Effector memory CD4-positive, alpha-beta T cell (primary cell): ENCODE measurements around the gene PRPSAP1.

Experiments
- DNase-seq, 3 donors: peaks; one replicate each; pipeline ENCODE4 v3.0.0-alpha.2; 2020
- H3K27ac ChIP-seq: 2 replicates; pipeline ENCODE4 v1.7.0; 2013; ENCODE audit warnings: mild to moderate bottlenecking, low read length, moderate library complexity; ENCODE audit not compliant: insufficient read depth, poor library complexity, severe bottlenecking
- H3K27me3 ChIP-seq: replicated peaks from 2 replicates; pipeline ENCODE4 v1.7.0; 2013; ENCODE audit warnings: mild to moderate bottlenecking, low read length; ENCODE audit not compliant: insufficient read depth, control insufficient read depth, poor library complexity, severe bottlenecking
- H3K36me3 ChIP-seq: 2 replicates; pipeline ENCODE4 v1.7.0; 2013; ENCODE audit warnings: mild to moderate bottlenecking, low read length, moderate library complexity; ENCODE audit not compliant: control insufficient read depth, insufficient read depth
- H3K4me1 ChIP-seq: 2 replicates; pipeline ENCODE4 v1.7.0; 2013; ENCODE audit warnings: low read length, mild to moderate bottlenecking; ENCODE audit not compliant: control insufficient read depth, insufficient read depth, poor library complexity, severe bottlenecking
- H3K4me3 ChIP-seq: 2 replicates; pipeline ENCODE4 v1.7.0; 2013; ENCODE audit warnings: low read length, low read depth, mild to moderate bottlenecking; ENCODE audit not compliant: insufficient read depth, poor library complexity, severe bottlenecking
- H3K9me3 ChIP-seq: 2 replicates; pipeline ENCODE4 v1.7.0; 2013; ENCODE audit warnings: mild to moderate bottlenecking, low read length, moderate library complexity; ENCODE audit not compliant: control insufficient read depth
- total RNA-seq, 3 donors: gene quantifications; one replicate each; lab custom pipeline; 2026; lab: John Stamatoyannopoulos, UW

PRPSAP1 gene, protein sequence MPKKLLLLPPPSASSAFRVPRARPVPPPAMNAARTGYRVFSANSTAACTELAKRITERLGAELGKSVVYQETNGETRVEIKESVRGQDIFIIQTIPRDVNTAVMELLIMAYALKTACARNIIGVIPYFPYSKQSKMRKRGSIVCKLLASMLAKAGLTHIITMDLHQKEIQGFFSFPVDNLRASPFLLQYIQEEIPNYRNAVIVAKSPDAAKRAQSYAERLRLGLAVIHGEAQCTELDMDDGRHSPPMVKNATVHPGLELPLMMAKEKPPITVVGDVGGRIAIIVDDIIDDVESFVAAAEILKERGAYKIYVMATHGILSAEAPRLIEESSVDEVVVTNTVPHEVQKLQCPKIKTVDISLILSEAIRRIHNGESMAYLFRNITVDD
- 16.2 to 21.3 (median 17.3) reads per million in 3 donors for total RNA-seq

- peak within 1 kb of the TSS; percentile 88 for H3K4me3 ChIP-seq
- no peaks in the 10 kb centered on the region for H3K9me3 ChIP-seq
- peak; percentile 45 to 69 (median 62) for DNase-seq
- no peaks in the 10 kb centered on the region for H3K4me1 ChIP-seq
- H3K36me3 ChIP-seq: no peaks in the 10 kb centered on the region
- H3K27ac ChIP-seq: peak within 1 kb of the TSS; percentile 76
- no peaks in the 10 kb centered on the region for H3K27me3 ChIP-seq
Measured at GRCh38 chr17:76353599-76354316, at the start of gene PRPSAP1. Gene PRPSAP1, minus strand, starts transcription at chr17:76353916. Its CDS starts 213 bp downstream, at chr17:76353703.

DNA sequence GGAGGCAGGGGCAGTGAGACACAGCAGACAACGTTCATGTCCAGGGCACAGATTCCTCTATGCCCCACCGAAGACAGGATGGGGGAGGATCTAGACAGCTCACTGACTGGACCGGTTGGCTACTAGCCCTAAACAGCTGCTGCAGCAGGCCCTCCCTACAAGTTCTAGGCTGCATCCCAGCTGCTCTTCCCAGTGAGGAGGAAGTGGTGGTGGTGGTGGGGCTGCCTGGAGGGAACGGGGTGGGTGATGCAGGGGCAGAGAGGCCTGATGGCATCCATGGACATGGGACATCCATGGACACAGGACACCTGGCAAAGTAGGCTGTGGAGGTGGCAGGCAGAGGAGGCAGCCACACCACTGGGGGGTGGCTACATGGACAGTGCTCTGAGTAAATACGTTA, 49.0 kb upstream of the PRPSAP1 start:
- no peak overlapping the region for H3K4me3 ChIP-seq
- no peak for DNase-seq
- no peaks in the 10 kb centered on the region for H3K9me3 ChIP-seq
- no peaks in the 10 kb centered on the region for H3K4me1 ChIP-seq
- peaks cover 62% of the 10 kb centered on the region for H3K36me3 ChIP-seq
- no peaks in the 10 kb centered on the region for H3K27me3 ChIP-seq
- H3K27ac ChIP-seq: no peak overlapping the region

DNA sequence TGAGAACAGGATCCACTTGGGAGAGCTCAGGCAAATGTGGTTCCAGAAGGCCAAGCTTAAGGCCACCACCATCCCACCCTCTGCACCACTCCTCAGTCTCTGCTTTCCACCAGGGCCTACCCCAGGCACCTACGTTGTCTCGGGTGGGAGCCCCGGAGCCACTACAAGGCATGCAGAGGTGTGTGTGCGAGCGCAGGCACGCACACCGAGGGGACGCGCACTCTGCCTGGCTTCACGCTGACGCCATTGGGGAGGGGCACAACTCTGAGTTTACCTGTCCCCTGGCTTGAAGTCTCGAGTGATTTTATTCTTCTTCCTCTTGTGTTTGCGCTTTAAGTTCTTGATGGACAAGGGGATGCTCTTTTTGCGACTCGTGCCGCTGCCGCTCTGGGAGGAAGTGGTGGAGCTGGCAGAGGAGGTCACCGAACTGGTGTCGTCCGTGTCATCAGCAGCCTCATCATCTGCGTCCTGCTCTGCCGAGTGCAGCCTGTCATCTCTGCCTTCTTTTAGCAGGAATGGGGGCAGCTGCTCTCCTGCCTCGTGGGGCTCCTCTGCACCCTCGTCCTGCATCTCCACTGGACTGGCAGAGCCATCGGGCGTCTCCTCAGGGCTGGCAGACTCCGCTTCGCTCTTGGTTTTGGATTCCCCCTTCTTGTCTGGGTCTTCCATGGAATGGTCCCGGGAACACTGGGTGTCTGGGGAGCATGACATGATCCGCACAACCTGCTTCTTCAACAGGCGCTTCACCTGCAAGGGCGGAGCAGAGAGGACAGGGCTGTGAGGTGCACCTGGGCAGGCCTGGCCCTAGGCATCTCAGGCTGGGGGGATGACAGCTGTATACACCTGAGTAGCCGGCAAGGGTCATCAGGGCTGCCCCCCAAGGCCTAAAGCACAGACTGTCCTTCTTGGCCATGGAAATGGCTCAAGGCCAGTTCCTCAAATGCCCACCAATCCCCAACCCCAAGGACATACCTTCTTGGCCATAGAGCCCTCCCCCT, 45.8 kb upstream of the PRPSAP1 start:
- no peaks in the 10 kb centered on the region for H3K27me3 ChIP-seq
- H3K9me3 ChIP-seq: no peaks in the 10 kb centered on the region
- H3K36me3 ChIP-seq: peaks cover 82% of the 10 kb centered on the region
- H3K4me3 ChIP-seq: no peak overlapping the region
- DNase-seq: no peak
- no peaks in the 10 kb centered on the region for H3K4me1 ChIP-seq
- no peak overlapping the region for H3K27ac ChIP-seq

- Histone ChIP-seq H3K4me1 (no peaks in the 10 kb centered on the region), H3K27me3 (no peaks in the 10 kb centered on the region), H3K4me3 (no peak overlapping the region), H3K36me3 (peaks cover 76% of the 10 kb centered on the region), H3K9me3 (no peaks in the 10 kb centered on the region), H3K27ac (no peak overlapping the region)
- DNase-seq: no peak
Measured at GRCh38 chr17:76398523-76399174, 44.9 kb upstream of the PRPSAP1 start.

DNA sequence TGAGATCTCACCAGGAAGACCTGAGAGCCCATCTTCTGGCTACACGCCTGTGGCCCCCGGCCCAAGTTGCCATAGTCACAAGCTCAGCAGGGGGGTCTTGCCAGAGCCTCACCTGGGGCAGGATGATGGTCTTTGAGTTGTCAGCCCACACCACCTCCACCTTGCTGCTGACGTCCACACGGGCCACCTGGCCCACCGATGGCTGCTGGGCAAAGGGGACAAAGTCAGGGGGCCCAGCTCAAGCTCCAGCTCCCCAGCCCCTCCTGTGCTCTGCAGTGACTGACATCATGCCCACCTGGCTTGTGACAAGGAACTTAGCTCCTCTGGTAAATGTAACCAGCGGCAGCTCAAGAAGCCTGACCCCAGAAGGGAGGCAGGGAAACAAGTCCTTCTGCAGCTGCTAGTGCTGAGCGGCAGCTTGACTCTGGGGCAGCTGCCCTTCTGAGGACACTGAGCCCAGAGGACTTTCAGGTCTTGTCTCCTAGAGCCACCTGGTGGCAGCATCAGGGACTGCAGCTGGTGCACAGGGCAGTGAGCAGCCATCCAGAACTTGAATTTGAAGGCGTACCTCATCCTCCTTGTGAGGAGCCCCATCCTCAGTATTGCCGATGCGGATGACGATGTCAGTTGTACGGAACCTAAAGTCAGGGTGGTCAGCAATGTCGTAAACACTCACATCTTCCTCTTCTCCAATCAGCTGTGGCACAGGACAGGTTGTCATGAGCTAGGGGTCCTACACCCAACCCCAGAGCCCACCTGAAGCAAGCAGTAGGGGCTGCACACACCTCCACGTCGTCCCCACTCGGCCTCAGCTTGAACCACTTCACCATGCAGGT, 44.2 kb upstream of the PRPSAP1 start:
- Histone ChIP-seq H3K36me3 (peaks cover 74% of the 10 kb centered on the region), H3K27ac (no peak overlapping the region), H3K4me1 (no peaks in the 10 kb centered on the region), H3K4me3 (no peak overlapping the region), H3K9me3 (no peaks in the 10 kb centered on the region), H3K27me3 (no peaks in the 10 kb centered on the region)
- peak; percentile 58 to 75 (median 62) for DNase-seq

GRCh38 chr17:76397184-76397583, 43.5 kb upstream of the PRPSAP1 start:
- no peak overlapping the region for H3K27ac ChIP-seq
- DNase-seq: no peak
- H3K27me3 ChIP-seq: no peaks in the 10 kb centered on the region
- no peak overlapping the region for H3K4me3 ChIP-seq
- H3K36me3 ChIP-seq: peaks cover 67% of the 10 kb centered on the region
- no peaks in the 10 kb centered on the region for H3K4me1 ChIP-seq
- no peaks in the 10 kb centered on the region for H3K9me3 ChIP-seq

DNA sequence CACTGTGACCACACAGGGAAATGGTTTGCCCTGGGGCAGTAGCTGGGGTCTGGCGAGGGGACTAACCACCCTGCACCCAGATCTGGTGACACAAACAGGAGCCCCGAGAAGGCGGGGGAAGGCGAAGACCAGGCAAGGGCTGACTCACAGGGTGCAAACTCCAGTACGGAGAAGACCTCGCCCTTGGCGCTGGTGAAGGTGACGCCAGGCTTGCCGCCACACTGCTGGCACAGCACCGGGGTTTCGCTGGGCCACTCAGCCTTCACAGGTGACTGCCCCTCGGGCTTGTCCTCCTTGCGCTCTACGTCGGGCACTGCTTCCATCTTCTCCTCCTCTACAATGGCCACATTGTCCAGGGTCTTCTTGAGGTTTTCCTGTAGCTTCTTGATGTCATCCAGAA, 42.3 kb upstream of the PRPSAP1 start:
- Histone ChIP-seq H3K36me3 (peaks cover 62% of the 10 kb centered on the region), H3K9me3 (no peaks in the 10 kb centered on the region)

GRCh38 chr17:76394166-76394565, 40.5 kb upstream of the PRPSAP1 start:
- Histone ChIP-seq H3K9me3 (no peaks in the 10 kb centered on the region), H3K4me1 (no peaks in the 10 kb centered on the region), H3K4me3 (no peak overlapping the region), H3K36me3 (peaks cover 54% of the 10 kb centered on the region), H3K27me3 (no peaks in the 10 kb centered on the region), H3K27ac (no peak overlapping the region)
- DNase-seq: no peak

More for the DNA sequence above, 42.3 kb upstream of the PRPSAP1 start:
- H3K27me3 ChIP-seq: no peaks in the 10 kb centered on the region
- no peak overlapping the region for H3K4me3 ChIP-seq
- H3K27ac ChIP-seq: no peak overlapping the region
- DNase-seq: no peak
- no peaks in the 10 kb centered on the region for H3K4me1 ChIP-seq
